Parietal lobe (tissue), 2 donors: ENCODE measurements around the gene MEF2C. TPM values are rescaled to one million over a fixed set of nuclear protein-coding genes. Genes with fewer than 3 reads are reported as not detected.

Experiments
- small RNA-seq: library from RNA; depleted of rRNA; stranded (forward); fragments of <200 nt; gene quantifications from one replicate; pipeline ENCODE3, GENCODE V24; 2014; ENCODE audit warnings: low replicate concordance
- total RNA-seq: library from RNA; depleted of rRNA; stranded (reverse); fragments of >200 nt; gene quantifications from one replicate; pipeline ENCODE4 v1.2.3, GENCODE V29; 2014

The MEF2C gene
- total RNA-seq: 1,487 TPM

GRCh38 chr5:88883059-88883835, at the start of gene MEF2C:
TSS of gene MEF2C (minus strand) at chr5:88883184. CDS start at chr5:88823788, 59,396 bp downstream.

Small RNA genes lying within 50 kb of the gene (small RNA-seq; reads per million reads assigned to genes)
- not detected for gene AC008525.2
